K562 (cell line): ENCODE measurements around the gene PARP1. TPM values are rescaled to one million over a fixed set of nuclear protein-coding genes. Genes with fewer than 3 reads are reported as not detected.
A peak's percentile ranks its signal among the peaks of the same experiment; 100 is the strongest.

Experiments
- ATAC-seq: fragments of 200-7000 bp; cut with Tn5 transposase; 3 replicates; pipeline ENCODE4 v1.9.1; 2020; ENCODE audit warnings: moderate library complexity
- BruUV-seq: library from RNA; stranded (reverse); fragments of 400-500 nt; replicated peaks from 2 replicates; lab custom pipeline; 2021; lab: Mats Ljungman, UMichigan
- CTCF ChIA-PET: fragments of 300-600 bp; formaldehyde crosslinking; extraction: SDS; loops from one replicate; lab custom pipeline; 2021; ENCODE audit warnings: low intra/inter-chr PET ratio; lab: Yijun Ruan, JAX
- POLR2A ChIA-PET: fragments of 300-600, 350-650 bp; sonication (Branson Sonifier 250); formaldehyde crosslinking; extraction: SDS; loops from one replicate; lab custom pipeline; 2021; ENCODE audit warnings: antibody characterized with exemption, inconsistent platforms; lab: Yijun Ruan, JAX
- DNase-seq, 4 experiments: peaks; one replicate each; pipeline versions ENCODE4 v3.0.0 to v3.0.0-alpha.2; 2011 to 2018; ENCODE audit warnings: low spot score in 3 of 4, mixed read lengths in 3 of 4; ENCODE audit errors: extremely low read depth in 1 of 4
- FAIRE-seq: peaks from 2 replicates; lab custom pipeline; 2011; peaks lifted over from hg19 to GRCh38; lab: Jason Lieb, UNC
- H2AFZ ChIP-seq: 2 replicates; pipeline ENCODE4 v1.6.0; 2011; ENCODE audit warnings: low read depth, low read length, control low read depth, inconsistent platforms
- H3K27ac ChIP-seq: fragments of 200-600 bp; 3 replicates; pipeline ENCODE4 v1.8.0; 2011; ENCODE audit warnings: low read depth, mild to moderate bottlenecking, control low read depth, inconsistent platforms, low read length, moderate library complexity, mixed read lengths; ENCODE audit errors: extremely low read depth
- H3K27me3 ChIP-seq, 2 experiments: fragments of 300-600 bp in 1 of 2; 2 replicates in 1 of 2; 3 replicates in 1 of 2; pipeline versions ENCODE4 v1.6.0 to v1.8.0; 2011; ENCODE audit warnings: inconsistent platforms in 2 of 2, low read length in 2 of 2, mild to moderate bottlenecking in 1 of 2, mixed read lengths in 1 of 2, moderate library complexity in 1 of 2; ENCODE audit not compliant: control insufficient read depth in 2 of 2, insufficient read depth in 2 of 2
- H3K36me3 ChIP-seq: fragments of 300-600 bp; 3 replicates; pipeline ENCODE4 v1.8.0; 2011; ENCODE audit warnings: mild to moderate bottlenecking, low read length, inconsistent platforms; ENCODE audit not compliant: control insufficient read depth, insufficient read depth
- H3K4me1 ChIP-seq, 2 experiments: fragments of 200-600 bp in 1 of 2; replicated peaks in 1 of 2; 2 replicates in 1 of 2; 3 replicates in 1 of 2; pipeline versions ENCODE4 v1.5.1 to v1.8.0; 2011; ENCODE audit warnings: inconsistent platforms in 2 of 2, low read length in 2 of 2, mild to moderate bottlenecking in 1 of 2, mixed read lengths in 1 of 2, moderate library complexity in 1 of 2; ENCODE audit not compliant: control insufficient read depth in 2 of 2, insufficient read depth in 2 of 2
- H3K4me2 ChIP-seq: 2 replicates; pipeline ENCODE4 v1.6.1; 2011; ENCODE audit warnings: low read length, control low read depth, inconsistent platforms, mixed read lengths; ENCODE audit not compliant: insufficient read depth
- H3K4me3 ChIP-seq: fragments of 200-600 bp; sonication (generic), shearing (Covaris generic); 2 replicates; pipeline ENCODE4 v1.5.1; 2016; ENCODE audit warnings: control low read depth, inconsistent platforms
- H3K79me2 ChIP-seq: fragments of 200-600 bp; 3 replicates; pipeline ENCODE4 v1.8.0; 2011; ENCODE audit warnings: low read length, inconsistent platforms; ENCODE audit not compliant: control insufficient read depth, insufficient read depth
- H3K9ac ChIP-seq, 2 experiments: 2 replicates each; pipeline versions ENCODE4 v1.6.0 to v1.6.1; 2011; ENCODE audit warnings: low read depth in 2 of 2, low read length in 2 of 2, control low read depth in 1 of 2, inconsistent platforms in 1 of 2, mild to moderate bottlenecking in 1 of 2, mixed read lengths in 1 of 2; ENCODE audit not compliant: insufficient read depth in 1 of 2
- H3K9me1 ChIP-seq: one replicate; pipeline ENCODE4 v1.6.0; 2011; ENCODE audit warnings: inconsistent platforms, mild to moderate bottlenecking, low read length, moderate library complexity; ENCODE audit not compliant: control insufficient read depth, insufficient read depth
- H3K9me3 ChIP-seq: replicated peaks from 2 replicates; pipeline ENCODE4 v1.5.1; 2011; ENCODE audit warnings: low read depth, low read length, inconsistent platforms; ENCODE audit not compliant: control insufficient read depth, insufficient read depth
- H4K20me1 ChIP-seq: replicated peaks from 2 replicates; pipeline ENCODE4 v1.6.1; 2011; ENCODE audit warnings: low read length, inconsistent platforms, mixed read lengths; ENCODE audit not compliant: control insufficient read depth, insufficient read depth
- CHD7 ChIP-seq: fragments of 200-600 bp; sonication (generic); IDR thresholded peaks from one replicate; pipeline ENCODE4 v1.6.1; 2012; ENCODE audit warnings: mild to moderate bottlenecking, low read depth, low read length, inconsistent platforms
- POLR2A ChIP-seq: fragments of 450-650 bp; conservative IDR thresholded peaks from 2 replicates; pipeline ENCODE4 v1.6.1; 2016
- ZNF316 ChIP-seq: fragments of 450-650 bp; IDR thresholded peaks from 2 replicates; pipeline ENCODE4 v1.6.1; 2016
- ZNF384 ChIP-seq: IDR thresholded peaks from 2 replicates; pipeline ENCODE4 v1.6.1; 2012; ENCODE audit warnings: low read depth, low read length, improper control_type of control experiment
- WGBS: fragments of 100-300 bp; shearing (Covaris generic); methylation state at CpG from one replicate; pipeline ENCODE4 v1.1.6; 2016; ENCODE audit warnings: low coverage, mixed read lengths; ENCODE audit not compliant: insufficient coverage; ENCODE audit errors: missing lambda C conversion rate; 5-methylcytosine and 5-hydroxymethylcytosine counted together
- in situ Hi-C: fragments of 300-500 bp; cut with MboI; formaldehyde crosslinking; loops from 4 replicates; pipeline ENCODE4 v1.15.0; 2018; ENCODE audit warnings: inconsistent platforms, mixed read lengths
- intact Hi-C: fragments of 100-400 bp; cut with micrococcal nuclease; formaldehyde crosslinking; loops from 2 replicates; pipeline ENCODE4 v1.14.2; 2022
- polyA plus RNA-seq, 8 experiments: library from polyadenylated mRNA; depleted of rRNA in 4 of 8; stranded (reverse) in 5 of 8; unstranded in 3 of 8; fragments of >200 nt; fragmentation: Nextera tagmentation in 2 of 8; fragmentation: Illumina TruSeq in 1 of 8; extraction: Ambion mirVana in 2 of 8; extraction: Trizol in 1 of 8; gene quantifications; 2 replicates each; pipeline versions ENCODE4 v1.2.1 to v1.2.3, GENCODE V29; 2011 to 2014; ENCODE audit warnings: inconsistent platforms in 1 of 8, missing spikeins in 1 of 8
- total RNA-seq, 7 experiments: library from RNA; depleted of rRNA in 6 of 7; stranded (reverse); fragments of >200 nt in 6 of 7; fragmentation: Illumina TruSeq in 2 of 7; extraction: Trizol in 2 of 7; gene quantifications; 2 replicates each; pipeline versions ENCODE4 v1.2.1 to v1.2.3, GENCODE V29; 2011 to 2021; ENCODE audit warnings: low replicate concordance in 1 of 7

The PARP1 gene
- total and polyA plus RNA-seq, 9 of the 15 experiments (the other 6 are each of a cell fraction or from before 2014, with no cell fraction given), result 121 to 306 (median 250) TPM

GRCh38 chr1:226360106-226360746 is 47.7 kb downstream of the PARP1 start:
- no peak overlapping the region for H3K9ac ChIP-seq
- H4K20me1 ChIP-seq, result no peaks in the 10 kb centered on the region
- H3K27me3 ChIP-seq, result no peaks in the 10 kb centered on the region
- 86% methylated on average over 8 of the region's 8 CpGs for WGBS
- in situ Hi-C loops (no loop called here), intact Hi-C loops (no loop called here)
- no peaks in the 10 kb centered on the region for H3K79me2 ChIP-seq
- H3K27ac ChIP-seq, result no peak overlapping the region
- ChIA-PET CTCF (no interaction called here), POLR2A (interaction anchor here (1.1 kb wide), 1 partner anchor 50 kb away, joined by 3 read pairs; no protein-coding TSS in a partner anchor)
- H3K36me3 ChIP-seq, result peaks cover 80% of the 10 kb centered on the region
- no TSS peak for BruUV-seq
- no peaks in the 10 kb centered on the region for H3K4me1 ChIP-seq
- TF ChIP-seq ZNF316 (no peak), ZNF384 (peak; percentile 77)
- DNase-seq (no peak), ATAC-seq (no peak), FAIRE-seq (no peak)
- H3K4me2 ChIP-seq, result no peak overlapping the region
- H2AFZ ChIP-seq, result no peak overlapping the region
- H3K9me3 ChIP-seq, result no peaks in the 10 kb centered on the region
- H3K9me1 ChIP-seq, result no peaks in the 10 kb centered on the region
- H3K4me3 ChIP-seq, result no peak overlapping the region

- Histone ChIP-seq H3K9me3 (no peaks in the 10 kb centered on the region), H3K4me2 (no peak overlapping the region), H4K20me1 (no peaks in the 10 kb centered on the region), H3K36me3 (peaks cover 52% of the 10 kb centered on the region), H3K4me1 (peaks cover 6 to 7% of the 10 kb centered on the region in 2 experiments; a peak in 3 of 5 replicates), H3K27ac (no peak overlapping the region), H3K79me2 (no peaks in the 10 kb centered on the region), H3K4me3 (no peak overlapping the region), H2AFZ (no peak overlapping the region), H3K27me3 (no peaks in the 10 kb centered on the region), H3K9me1 (no peaks in the 10 kb centered on the region), H3K9ac (no peak overlapping the region)
- in situ Hi-C loops, result no loop called here
- ChIA-PET CTCF (no interaction called here), POLR2A (interaction anchor here (1.0 kb wide), 1 partner anchor 16 kb away, joined by 5 read pairs; no protein-coding TSS in a partner anchor)
- 96% methylated on average over 2 of the region's 2 CpGs for WGBS
- intact Hi-C loops, result no loop called here
- no TSS peak for BruUV-seq
- ATAC-seq (no peak), FAIRE-seq (no peak), DNase-seq (no peak)
- 0 out of 2 replicates have a peak, but pooled peaks have one; percentile 24 for TF ChIP-seq POLR2A
- no peak for TF ChIP-seq CHD7
Observed at GRCh38 chr1:226357416-226357815, 50.5 kb downstream of the PARP1 start.
